22Rv1 (cell line): ENCODE measurements around the gene CELSR3.
A peak's percentile ranks its signal among the peaks of the same experiment; 100 is the strongest.

Source experiments
- H3K27ac ChIP-seq: fragments of 450-650 bp; 2 replicates; pipeline ENCODE4 v1.5.1; 2017
- CTCF ChIP-seq: fragments of 450-650 bp; IDR thresholded peaks from 2 replicates; pipeline ENCODE4 v1.5.1; 2017; ENCODE audit warnings: mild to moderate bottlenecking
- ZFX ChIP-seq: fragments of 450-650 bp; IDR thresholded peaks from 2 replicates; pipeline ENCODE4 v1.6.1; 2017; ENCODE audit warnings: antibody characterized with exemption, borderline replicate concordance

The CELSR3 gene

GRCh38 chr3:48692551-48692950, 29.9 kb upstream of the CELSR3 start:
- TF ChIP-seq CTCF (no peak), ZFX (no peak)
- H3K27ac ChIP-seq: no peak overlapping the region

GRCh38 chr3:48690846-48691458, 28.3 kb upstream of the CELSR3 start:
- no peak overlapping the region for H3K27ac ChIP-seq
- TF ChIP-seq ZFX (no peak), CTCF (no peak)

GRCh38 chr3:48689384-48689783, 26.7 kb upstream of the CELSR3 start:
- H3K27ac ChIP-seq: no peak overlapping the region
- no peak for TF ChIP-seq CTCF
- no peak for TF ChIP-seq ZFX

- H3K27ac ChIP-seq: no peak overlapping the region
- TF ChIP-seq ZFX (no peak), CTCF (no peak)
Measured at GRCh38 chr3:48688737-48689075, 26.0 kb upstream of the CELSR3 start.

GRCh38 chr3:48688032-48688736, 25.5 kb upstream of the CELSR3 start:
- H3K27ac ChIP-seq: no peak overlapping the region
- TF ChIP-seq ZFX: no peak
- TF ChIP-seq CTCF: no peak

GRCh38 chr3:48687220-48687678, 24.6 kb upstream of the CELSR3 start:
- TF ChIP-seq CTCF (no peak), ZFX (no peak)

GRCh38 chr3:48686538-48687219, 24.0 kb upstream of the CELSR3 start:
- H3K27ac ChIP-seq: peak overlapping the region; percentile 89
- TF ChIP-seq CTCF: no peak
- no peak for TF ChIP-seq ZFX

More at GRCh38 chr3:48687220-48687678, 24.6 kb upstream of the CELSR3 start:
- H3K27ac ChIP-seq: no peak overlapping the region
